Renal pelvis (tissue), 4 donors: ENCODE measurements around the gene GALNT17. TPM values are rescaled to one million over a fixed set of nuclear protein-coding genes. Genes with fewer than 3 reads are reported as not detected.
"Not testable (repeated sequence)": the region's sequence is repeated elsewhere in the genome, so short reads cannot be mapped to it uniquely, and the experiment has no call there.

Source experiments
- DNase-seq: peaks from one replicate; pipeline ENCODE4 v3.0.0-alpha.2; 2013
- polyA plus RNA-seq, 3 donors: library from polyadenylated mRNA; unstranded; fragments of 120-200 nt; gene quantifications; one replicate each; pipeline ENCODE4 v1.2.1, GENCODE V29; 2013; ENCODE audit not compliant: insufficient read length in 3 of 3

The GALNT17 gene
- polyA plus RNA-seq, 3 donors: 3.5 to 5.6 (median 4.5) TPM

DNA sequence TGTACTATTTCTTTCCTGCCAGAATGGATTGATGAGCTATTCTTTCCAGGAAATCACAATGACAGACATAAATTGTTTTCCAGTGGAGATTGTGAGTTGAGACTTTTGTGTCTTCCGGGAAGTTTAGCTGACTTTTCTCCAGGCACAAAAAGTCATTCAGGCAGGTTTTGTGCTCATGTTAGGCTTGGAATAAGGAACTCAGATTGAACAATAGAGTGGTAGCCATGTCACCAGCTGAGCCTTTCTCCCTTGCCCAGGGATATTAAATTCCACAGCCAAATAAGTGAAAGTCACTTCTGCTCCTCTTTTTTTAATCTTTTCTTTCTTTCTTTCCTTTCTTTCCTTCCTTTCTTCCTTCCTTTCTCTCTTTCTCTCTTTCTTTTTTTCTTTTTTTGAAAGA is 559.6 kb downstream of the GALNT17 start:
- no peak for DNase-seq

DNA sequence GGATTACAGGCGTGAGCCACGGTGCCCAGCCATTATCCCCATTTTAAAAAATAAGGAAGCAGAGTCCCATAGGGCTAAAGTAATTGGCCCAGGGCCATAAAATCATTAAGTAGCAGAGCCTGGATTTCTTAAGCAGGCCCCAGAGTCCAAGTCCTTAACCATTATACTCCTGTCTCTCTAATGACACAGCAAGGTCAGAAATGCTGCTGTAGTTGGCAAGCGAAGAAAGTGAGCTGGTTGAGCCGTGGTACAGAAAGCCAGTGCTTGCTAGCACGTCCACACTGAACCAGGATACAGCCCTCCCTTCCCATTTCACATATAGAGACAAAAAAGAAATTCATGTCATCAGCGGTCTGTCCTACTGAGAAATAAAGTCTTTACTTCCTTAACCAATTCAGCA is 562.7 kb downstream of the GALNT17 start:
- DNase-seq: no peak

DNA sequence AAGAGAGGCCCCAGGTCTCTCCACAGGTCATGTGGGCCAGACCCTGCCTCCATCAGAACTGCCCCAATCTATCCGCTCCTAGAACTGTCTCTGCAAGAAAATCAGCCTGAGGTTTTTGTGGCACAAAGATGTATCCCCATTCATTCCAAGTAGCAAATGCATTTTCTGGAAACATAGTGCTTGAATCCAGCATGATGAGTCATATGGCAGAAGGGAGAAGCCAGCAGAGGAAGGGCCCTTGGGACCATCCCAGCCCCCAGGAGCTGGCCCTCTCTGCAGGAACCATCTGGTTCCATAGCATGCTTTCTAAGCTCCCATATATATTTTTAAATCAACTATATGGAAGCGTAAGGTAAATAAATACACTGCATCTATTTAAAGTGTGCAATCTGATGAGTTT is 563.2 kb downstream of the GALNT17 start:
- DNase-seq: no peak

DNA sequence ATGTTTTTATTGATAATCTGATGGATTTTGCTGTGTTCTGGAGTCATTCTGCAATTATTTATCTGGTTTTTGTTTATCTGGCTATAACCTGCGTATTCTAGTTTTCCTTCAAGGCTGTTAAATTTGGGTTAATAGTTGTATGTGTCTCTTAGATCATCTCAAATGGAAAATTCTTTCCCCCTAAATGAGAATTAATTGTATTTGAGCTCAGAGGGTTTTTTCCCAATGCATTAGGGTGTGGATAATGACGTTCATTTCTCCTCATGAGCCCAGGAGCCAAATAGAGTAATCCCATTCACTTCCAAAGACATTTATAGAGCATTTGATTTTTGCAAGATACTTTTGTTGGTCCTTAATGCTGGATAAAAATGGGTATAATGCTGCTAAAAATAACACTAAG is 564.6 kb downstream of the GALNT17 start:
- DNase-seq: no peak

DNA sequence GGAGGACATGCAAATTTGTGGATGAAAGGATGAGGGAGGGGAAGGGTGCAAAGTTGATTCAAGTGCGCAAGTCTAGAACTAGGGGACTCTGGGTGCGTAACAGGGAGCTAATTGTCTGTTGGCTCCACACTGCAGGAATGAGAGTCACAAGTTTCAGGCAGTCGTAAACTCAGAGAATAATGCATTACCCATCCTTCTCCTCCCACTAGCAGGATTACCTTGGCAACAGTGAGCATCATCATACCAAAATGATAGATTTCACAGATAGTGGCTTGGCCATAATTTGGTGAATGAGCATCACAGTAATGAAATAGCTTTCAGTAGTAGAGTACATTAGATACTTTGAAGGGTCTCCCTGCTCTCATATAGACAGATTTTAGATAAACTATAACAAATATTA is 565.5 kb downstream of the GALNT17 start:
- no peak for DNase-seq

DNA sequence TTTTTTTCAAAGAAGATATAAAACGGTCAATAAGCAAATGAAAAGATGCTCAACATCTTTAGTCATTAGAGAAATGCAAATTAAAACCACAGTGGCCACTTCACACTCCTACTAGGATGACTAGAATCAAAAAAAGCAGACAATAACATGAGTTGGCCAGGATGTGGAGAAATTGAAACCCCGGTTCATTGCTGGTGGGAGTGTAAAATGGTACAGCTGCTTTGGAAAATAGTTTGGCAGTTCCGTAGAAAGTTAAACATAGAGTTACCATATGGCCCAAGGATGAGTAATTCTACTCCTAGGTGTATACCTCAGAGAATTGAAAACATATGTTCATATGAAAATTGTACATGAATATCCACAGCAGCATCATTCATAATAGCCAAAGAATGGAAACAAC is 573.3 kb downstream of the GALNT17 start:
- DNase-seq: no peak

DNA sequence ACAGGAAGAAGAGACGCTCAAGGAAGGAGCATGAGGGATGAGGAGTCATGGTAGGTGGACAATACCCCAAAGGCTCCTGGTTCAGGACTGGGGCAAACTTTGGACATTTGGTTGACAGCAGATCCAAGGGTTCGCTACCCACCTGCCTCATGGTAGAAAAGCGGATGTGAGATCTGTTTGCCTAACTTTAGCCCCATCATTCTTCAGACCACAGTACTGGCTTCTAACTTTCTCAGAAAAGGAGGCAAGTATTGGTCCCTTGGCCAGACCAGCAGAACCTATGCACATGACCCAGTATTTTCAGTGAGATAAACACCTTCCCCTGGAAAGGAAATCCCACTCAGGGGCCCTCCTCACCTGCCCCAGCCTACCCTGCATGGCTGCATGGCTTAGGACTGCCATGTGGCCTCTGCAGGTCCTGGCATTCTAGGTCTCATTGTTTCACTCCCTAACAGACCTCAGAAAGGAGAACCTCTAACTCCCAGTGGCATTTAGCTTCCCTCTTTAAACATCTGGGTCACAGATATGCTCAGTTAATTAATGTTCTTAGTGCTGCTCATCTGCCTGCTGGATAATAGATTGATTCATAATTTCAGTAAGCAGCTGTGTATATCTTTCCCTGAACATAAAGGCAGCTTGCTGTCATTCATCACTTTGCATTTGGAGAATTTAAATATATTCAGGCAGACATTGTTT is 574.1 kb downstream of the GALNT17 start:
- no peak for DNase-seq

DNA sequence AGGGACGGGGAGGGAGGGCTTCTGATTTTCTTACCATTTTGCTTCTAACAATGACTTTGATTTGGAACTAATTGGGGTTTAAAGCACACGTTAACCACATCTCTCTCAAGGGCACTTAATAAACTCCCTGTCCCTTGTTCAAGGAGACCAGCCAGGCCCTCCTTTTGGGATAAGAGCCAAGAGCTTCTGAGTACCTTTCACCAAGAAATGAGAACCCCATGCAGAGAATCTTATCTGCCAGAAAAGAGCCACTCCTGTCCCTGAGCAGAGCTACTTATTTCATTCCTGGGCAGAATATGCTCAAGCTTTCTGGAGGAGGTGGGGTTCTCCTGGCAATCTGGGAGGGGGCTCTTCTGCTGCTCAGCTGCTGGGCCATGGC is 574.6 kb downstream of the GALNT17 start:
- DNase-seq: no peak

DNA sequence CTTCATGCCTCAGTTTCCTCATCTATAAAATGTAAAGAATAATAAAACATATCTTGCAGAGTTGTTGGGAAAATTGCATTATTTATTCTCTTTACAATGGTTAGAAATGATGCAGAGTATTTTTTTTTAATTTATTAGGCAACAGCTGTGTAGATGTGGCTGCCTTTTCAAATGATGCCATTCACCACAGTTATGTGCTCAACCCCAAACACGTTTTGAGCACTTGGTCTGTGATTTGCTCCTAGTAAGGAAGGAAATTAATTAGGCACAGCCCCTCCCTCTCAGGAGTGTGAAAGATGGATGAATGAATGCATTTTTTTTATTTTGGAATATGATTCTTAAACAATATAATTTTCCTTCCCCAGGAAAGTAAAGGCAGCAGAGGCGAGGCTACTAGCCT is 575.1 kb downstream of the GALNT17 start:
- DNase-seq: no peak

DNA sequence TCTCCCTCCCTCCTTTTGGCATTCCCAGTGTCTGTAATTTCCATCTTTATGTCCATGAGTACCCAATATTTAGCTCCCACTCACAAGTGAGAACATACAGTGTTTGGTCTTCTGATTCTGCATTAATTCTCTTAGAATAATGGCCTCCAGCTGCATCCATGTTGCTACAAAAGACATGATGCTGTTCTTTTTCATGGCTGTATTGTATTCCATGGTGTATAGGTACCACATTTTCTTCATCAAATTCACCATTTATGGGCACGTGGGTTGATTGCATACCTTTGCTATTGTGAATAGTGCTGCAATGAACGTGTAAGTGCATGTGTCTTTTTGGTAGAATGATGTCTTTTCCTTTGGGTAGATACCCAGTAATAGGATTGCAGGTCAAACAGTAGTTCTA is 576.8 kb downstream of the GALNT17 start:
- no peak for DNase-seq

DNA sequence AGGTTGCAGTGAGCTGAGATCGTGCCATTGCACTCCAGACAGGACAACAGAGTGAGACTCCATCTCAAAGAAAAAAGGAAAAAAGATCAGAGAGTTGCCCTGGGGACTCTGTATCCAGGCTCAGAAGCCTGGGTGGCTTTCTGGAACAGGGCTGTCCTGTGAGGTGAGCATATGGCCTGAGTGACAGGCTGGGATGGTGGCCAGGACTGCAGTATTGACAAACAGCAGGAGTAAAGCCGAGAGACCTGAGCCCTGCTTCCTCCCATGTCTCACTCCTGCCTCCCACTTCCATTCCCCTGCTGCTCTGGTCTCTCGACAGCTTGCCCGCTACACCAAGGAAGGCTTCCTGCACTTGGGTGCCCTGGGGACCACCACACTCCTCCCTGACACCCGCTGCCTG is 578.5 kb downstream of the GALNT17 start:
- no peak for DNase-seq

DNA sequence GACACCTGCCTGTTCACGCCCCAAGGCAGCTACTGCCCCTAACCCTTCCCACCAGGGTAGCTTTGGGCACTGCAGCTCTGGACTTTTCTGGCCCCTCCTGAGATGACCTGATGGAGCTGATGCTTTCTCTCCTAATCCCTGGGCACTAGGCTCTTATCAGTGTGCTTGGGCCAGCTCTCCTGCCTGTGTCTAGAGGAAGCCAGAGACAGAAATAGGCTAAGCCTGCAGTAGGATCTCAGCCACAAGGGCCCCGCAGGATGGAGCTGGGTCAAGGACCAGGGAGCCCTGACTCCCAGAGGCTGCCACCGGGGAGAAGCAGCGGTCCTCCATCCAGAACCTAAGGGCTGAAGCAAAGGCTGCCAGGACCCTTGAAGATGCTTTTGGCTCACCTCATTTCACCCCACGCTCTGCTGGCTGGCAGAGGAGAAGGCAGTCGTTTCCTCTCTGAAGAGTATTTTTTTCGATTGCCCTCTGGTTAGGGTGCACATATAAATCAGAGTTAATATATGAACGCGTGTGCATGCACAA is 580.8 kb downstream of the GALNT17 start:
- DNase-seq: no peak

DNA sequence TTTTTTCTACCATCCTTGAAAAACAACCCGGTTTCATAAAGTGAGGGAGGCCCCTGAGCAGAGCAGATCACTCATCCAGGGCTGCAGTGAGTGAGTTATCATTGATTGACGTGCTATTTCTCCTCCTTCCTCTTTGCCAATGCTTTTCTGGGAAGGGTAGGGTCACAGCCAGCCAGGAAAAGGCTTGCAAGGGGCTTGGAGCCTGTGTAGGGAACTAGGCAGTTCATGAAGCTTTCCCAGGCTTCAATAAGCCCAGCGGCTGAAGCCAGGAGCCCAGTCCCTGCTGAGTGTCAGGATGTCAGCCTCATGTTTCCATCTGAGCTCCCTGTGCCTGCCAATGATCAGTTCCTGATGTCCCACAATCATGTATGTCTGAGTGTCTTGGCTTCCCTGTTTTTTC is 584.7 kb downstream of the GALNT17 start:
- DNase-seq: no peak

DNA sequence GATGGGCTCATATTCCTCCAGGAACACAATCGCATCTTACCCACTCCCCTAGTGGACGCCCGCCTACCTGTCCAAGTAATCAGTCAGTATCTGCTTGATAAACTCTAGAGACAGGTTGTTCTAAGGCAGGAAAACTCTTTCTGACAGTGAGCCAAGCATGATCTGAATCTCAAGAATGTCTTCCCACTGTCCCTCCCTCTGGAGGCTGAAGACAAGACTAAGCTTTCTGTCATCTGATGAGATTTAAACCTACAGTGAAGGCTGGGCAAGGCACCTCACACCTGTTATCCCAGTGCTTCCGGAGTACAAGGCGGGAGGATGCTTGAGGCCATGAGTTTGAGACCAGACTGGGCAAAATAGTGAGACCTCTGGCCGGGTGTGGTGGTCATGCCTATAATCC is 586.6 kb downstream of the GALNT17 start:
- no peak for DNase-seq

DNA sequence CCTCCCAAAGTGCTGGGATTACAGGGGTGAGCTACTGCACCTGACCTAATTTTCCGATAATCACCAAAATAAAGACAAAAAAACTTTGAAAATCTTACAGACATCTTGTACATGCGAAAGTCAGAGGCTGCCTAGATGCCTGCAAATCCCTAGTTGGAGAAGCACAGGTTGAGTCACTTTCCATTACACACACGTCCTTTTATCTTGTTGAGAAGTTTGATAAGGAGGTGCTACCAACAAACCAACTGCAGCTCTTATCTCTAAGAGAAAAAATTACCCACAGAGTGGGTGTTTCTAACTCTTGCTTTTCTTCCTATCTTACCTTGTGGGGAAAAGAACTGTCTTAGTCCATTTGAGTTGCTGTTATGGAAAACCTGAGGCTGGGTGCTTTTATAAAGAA is 589.8 kb downstream of the GALNT17 start:
- DNase-seq: no peak

DNA sequence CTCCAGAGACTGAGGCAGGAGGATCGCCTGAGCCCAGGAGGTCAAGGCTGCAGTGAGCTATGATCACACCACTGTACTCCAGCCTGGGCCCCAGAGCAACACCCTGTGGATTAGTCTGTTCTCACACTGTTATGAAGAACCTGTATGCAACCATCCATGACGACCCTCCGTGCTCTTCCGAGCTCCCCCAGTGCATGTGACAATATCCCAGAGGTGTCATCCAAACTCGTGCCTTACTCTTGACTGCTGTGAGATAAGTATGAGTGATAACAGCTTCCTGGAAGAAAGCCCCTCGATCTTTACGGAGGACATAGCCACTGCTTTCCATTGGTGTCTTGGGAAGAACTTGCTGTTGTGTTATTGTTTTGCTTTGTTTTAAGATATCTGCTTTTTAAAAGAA is 591.9 kb downstream of the GALNT17 start:
- no peak for DNase-seq

DNA sequence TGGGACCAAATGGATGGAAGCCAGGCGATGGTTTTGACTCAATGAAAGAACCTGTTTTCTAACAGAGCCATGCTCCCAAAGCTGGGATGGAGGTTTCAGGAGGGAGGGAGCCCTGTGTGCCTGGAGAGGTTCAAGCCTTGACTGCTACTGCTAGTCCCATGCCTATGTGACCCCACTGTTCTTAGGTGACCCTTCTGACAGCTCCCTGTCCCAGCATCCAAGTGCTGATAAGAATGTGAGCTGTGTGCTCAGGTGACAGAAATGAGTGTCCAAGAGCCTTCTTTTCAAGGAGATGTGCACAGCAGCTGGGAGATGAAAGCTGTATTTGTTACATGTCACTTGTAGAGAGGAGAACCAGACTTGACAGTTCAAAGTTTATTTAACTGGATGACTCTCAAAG is 595.4 kb downstream of the GALNT17 start:
- DNase-seq: no peak

DNA sequence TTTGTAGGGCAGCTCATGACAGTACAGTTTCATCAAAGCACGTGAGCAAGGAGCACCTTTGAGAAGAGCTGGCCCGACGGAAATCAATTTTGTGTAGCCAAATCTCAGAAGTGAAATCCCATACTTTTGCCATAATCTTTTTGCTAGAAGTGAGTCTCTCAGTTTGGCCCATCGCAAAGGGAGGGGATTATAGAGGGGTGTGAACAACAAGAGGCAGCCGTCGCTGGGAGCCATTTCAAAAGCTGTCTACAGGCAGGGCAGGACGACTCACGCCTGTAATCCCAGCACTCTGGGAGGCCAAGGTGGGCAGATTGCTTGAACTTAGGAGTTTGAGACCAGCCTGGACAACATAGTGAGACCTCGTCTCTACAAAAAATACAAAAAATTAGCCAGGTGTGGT is 599.8 kb downstream of the GALNT17 start:
- DNase-seq: no peak

DNA sequence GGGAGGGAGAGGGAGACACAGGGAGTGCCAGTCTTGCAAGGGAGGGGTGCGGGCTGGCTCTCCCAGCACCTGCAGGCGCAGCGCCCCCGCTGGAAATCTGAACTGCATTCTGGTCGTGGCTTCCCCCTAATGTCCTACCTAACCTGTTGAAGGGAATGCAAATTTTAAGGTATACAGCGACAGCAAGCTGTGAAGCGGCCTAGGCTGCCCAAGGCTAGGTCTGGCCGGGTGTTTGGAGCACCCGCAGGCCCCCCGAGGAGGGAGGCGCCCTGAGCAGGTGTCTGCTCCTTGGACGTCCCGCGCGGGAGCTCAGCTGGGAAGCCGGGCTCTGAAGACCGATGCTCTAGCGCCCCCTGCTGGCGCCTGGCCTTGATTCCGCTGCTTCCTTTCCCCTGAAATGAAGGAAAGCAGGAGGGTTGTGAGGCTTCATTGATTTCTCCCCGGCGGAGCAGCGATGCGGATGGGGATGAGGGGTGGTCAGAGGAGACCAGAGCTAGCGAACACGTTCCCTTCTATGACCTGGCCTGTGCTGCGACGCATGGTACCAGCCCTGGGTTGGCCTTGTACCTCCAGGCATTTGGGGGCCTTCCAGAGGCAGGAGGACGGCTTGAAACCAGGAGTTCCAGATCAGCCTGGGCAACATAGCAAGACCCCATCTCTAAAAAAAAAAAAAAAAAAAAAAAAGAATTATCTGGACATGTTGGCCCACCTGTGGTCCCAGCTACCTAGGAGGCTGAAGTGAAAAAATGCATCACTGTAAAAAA is 601.3 kb downstream of the GALNT17 start:
- DNase-seq: peak; percentile 84

DNA sequence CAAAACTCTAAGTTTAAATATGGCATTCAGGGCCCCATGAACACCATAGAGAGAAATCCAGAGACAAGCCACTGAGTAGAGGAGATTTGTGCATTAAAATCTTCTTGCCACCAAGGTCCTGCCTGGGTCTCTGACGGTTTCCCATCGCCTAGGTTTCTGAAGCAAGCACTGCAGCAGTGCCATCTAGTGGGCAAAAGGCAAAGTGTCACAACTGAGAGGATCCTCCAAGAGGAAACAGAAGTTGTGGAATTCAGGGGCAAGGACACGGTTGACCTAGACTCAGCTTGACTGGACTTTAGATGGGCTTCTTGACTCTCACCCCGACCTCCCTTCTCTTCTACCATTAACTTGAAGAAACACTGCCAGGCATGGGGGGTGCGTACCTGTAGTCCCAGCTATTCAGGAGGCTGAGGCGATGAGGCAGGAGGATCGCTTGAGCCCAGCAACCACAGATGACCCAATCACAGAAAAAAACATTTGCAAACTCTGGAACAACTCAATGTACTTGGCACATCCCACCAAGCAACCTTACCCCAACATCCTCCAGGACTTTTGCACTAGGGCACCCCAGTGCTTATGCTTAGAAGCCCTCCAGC is 604.1 kb downstream of the GALNT17 start:
- DNase-seq: peak; percentile 76

DNA sequence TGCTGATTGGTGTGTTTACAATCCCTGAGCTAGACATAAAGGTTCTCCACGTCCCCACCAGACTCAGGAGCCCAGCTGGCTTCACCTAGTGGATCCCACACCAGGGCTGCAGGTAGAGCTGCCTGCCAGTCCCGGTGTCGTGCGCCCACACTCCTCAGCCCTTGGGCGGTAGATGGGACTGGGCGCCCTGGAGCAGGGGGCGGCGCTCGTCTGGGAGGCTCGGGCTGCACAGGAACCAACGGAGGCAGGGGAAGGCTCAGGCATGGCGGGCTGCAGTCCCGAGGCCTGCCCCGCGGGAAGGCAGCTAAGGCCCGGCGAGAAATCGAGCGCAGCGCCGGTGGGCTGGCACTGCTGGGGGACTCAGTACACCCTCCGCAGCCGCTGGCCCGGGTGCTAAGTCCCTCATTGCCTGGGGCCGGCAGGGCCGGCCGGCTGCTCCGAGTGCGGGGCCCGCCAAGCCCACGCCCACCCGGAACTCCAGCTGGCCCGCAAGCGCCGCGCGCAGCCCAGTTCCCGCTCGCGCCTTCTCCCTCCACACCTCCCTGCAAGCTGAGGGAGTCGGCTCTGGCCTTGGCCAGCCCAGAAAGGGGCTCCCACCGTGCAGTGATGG is 606.1 kb downstream of the GALNT17 start:
- not testable (repeated sequence) for DNase-seq

DNA sequence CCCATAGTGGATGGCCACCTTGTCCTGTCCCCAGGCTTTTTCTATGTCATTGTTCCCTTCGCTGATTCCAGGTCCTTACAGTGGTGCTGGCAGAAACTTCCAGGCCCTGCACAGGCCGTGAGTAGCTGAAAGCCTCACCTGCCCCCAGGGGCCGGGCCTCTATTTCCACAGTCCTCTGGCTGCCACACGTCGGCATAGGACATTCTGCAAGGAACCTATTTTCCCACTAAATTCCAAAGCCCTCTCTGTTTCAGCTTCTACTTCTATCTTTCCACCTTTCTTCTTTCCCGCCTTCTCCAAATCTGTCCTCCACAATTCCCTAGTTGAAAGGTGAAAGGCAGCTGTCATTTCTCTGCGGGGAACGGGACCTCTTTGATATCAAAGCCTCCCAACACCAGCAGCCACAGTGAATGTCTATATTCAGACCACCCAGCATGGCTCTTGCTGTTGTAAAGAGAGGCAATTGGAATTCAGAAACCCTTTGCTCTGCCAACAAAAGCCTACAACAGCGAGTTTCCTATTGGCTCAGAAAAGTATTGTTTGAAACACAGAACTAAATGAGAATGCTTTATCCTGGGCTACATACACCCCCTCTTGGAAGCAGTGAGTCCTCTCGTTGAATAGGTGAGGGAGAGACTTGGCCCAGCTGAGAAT is 607.7 kb downstream of the GALNT17 start:
- no peak for DNase-seq
